Heart left ventricle (tissue), 16 donors: ENCODE data around the gene ZNF277. TPM values are rescaled to one million over a fixed set of nuclear protein-coding genes. Genes with fewer than 3 reads are reported as not detected.

Experiments
- ATAC-seq, 4 donors: fragments of 200-7000 bp; cut with Tn5 transposase; one replicate each; pipeline ENCODE4 v1.9.1; 2020 to 2022; ENCODE audit warnings: moderate library complexity in 4 of 4, mild to moderate bottlenecking in 3 of 4, moderate number of reproducible peaks in 1 of 4
- DNase-seq, 5 donors: peaks; one replicate each; pipeline ENCODE4 v3.0.0-alpha.2; 2020
- H3K27ac ChIP-seq, 12 donors: fragments of 200-600 bp; sonication (generic) in 4 of 12; one replicate each; pipeline versions ENCODE4 v1.5.0 to v1.8.0; 2016 to 2022; ENCODE audit warnings: mild to moderate bottlenecking in 2 of 12
- H3K27me3 ChIP-seq, 9 donors: fragments of 200-600 bp; sonication (generic) in 2 of 9; one replicate each; pipeline versions ENCODE4 v1.5.1 to v1.8.0; 2016 to 2022; ENCODE audit warnings: mild to moderate bottlenecking in 3 of 9
- H3K36me3 ChIP-seq, 9 donors: fragments of 200-600 bp; sonication (generic) in 2 of 9; one replicate each; pipeline versions ENCODE4 v1.5.0 to v1.8.0; 2018 to 2022; ENCODE audit warnings: mild to moderate bottlenecking in 2 of 9
- H3K4me1 ChIP-seq, 12 donors: fragments of 200-600 bp; sonication (generic) in 4 of 12; one replicate each; pipeline versions ENCODE4 v1.5.0 to v1.8.0; 2016 to 2022; ENCODE audit warnings: mild to moderate bottlenecking in 3 of 12
- H3K4me3 ChIP-seq, 12 donors: fragments of 200-600 bp; sonication (generic) in 4 of 12; one replicate each; pipeline versions ENCODE4 v1.5.0 to v1.8.0; 2017 to 2022; ENCODE audit warnings: mild to moderate bottlenecking in 9 of 12, moderate library complexity in 4 of 12
- H3K9me3 ChIP-seq, 12 donors: fragments of 200-600 bp; sonication (generic) in 4 of 12; one replicate each; pipeline versions ENCODE4 v1.5.0 to v1.8.0; 2016 to 2022; ENCODE audit warnings: mild to moderate bottlenecking in 1 of 12
- CTCF ChIP-seq, 12 donors: fragments of 200-600 bp; sonication (generic) in 4 of 12; IDR thresholded peaks; one replicate each; pipeline versions ENCODE4 v1.5.0 to v1.8.0; 2018 to 2022; ENCODE audit warnings: antibody characterized with exemption in 12 of 12, mild to moderate bottlenecking in 5 of 12
- POLR2A ChIP-seq, 2 donors: fragments of 450-650 bp; IDR thresholded peaks; one replicate each; pipeline ENCODE4 v1.6.1; 2017; ENCODE audit warnings: antibody characterized with exemption in 2 of 2, mild to moderate bottlenecking in 2 of 2, moderate library complexity in 2 of 2
- whole genome bisulfite sequencing, 4 donors: extraction: QIAGEN DNeasy Blood & Tissue Kit in 2 of 4; methylation state at CpG; one replicate each; pipeline versions ENCODE4 v1.1.5 to v1.1.7; 2013 to 2018; 5-methylcytosine and 5-hydroxymethylcytosine counted together
- intact Hi-C, 10 donors: fragments of 100-400 bp; cut with DNase I; formaldehyde crosslinking; loops; one replicate each; pipeline versions ENCODE4 v1.11.1 to v1.14.2; 2022
- polyA plus RNA-seq, 2 donors: library from polyadenylated mRNA; stranded (reverse); fragments of 200-250 nt; gene quantifications; one replicate each; pipeline ENCODE4 v1.2.3, GENCODE V29; 2013
- total RNA-seq, 9 donors: library from RNA; depleted of rRNA in 2 of 9; stranded (reverse); fragments of >200 nt in 2 of 9; fragmentation: NEBNext Ultra II Directional in 3 of 9; extraction: Animal tissue kit (Norgen Biotek cat#: 25700) in 3 of 9; gene quantifications; one replicate each; pipeline versions ENCODE4 v1.1.0 to v1.2.4, GENCODE V29; 2016 to 2023
- donor health status: ischemic (EF 13 %, LVEDD 7.1; RV severe dilation, severe dysfunction).
- donor health status: healthy with polysubstance abuse.
- donor health status: DM: no; HTN: yes; CAD: no.
- donor health status: DM: no; HTN: no; CAD: no.
- donor health status: ischemic (EF 25% LVEDD 6.9; RV normal size, moderate dysfunction).
- donor health status: ischemic (EF 25% LVEDD 5.7; RV mildly dilated, moderate dysfunction).
- donor health status: healthy.
- donor health status: DM: yes; HTN: yes; CAD: no.
- donor health status: ischemic (EF 35%, LVEDD 5.7; RV mildly dilated, moderate dysfunction).
- donor health status: nonischemic (EF 11% LVEDD 7.7; RV severe dilation, severe dysfunction).
- donor health status: DM: yes; HTN: yes; CAD: no.
- donor health status: PGD.
- donor health status: ischemic (EF 29% LVEDD 5.4; RV normal size, mild dysfunction).
- donor health status: nonischemic (EF 23%, LVEDD 6.1; RV moderate dilation, normal function).

ZNF277 gene
- total and polyA plus RNA-seq, 11 donors, result 10.3 to 26.5 (median 14.0) TPM

GRCh38 chr7:112286250-112287086 lies 80.0 kb downstream of the ZNF277 start:
- Histone ChIP-seq H3K27ac (no peak overlapping the region), H3K4me1 (peaks cover 0 to 9% (median 0%) of the 10 kb centered on the region in 12 donors), H3K4me3 (no peak overlapping the region), H3K36me3 (peaks cover 0 to 32% (median 6%) of the 10 kb centered on the region in 9 donors), H3K9me3 (no peaks in the 10 kb centered on the region), H3K27me3 (no peaks in the 10 kb centered on the region)
- ATAC-seq (no peak), DNase-seq (no peak)
- no peak for TF ChIP-seq CTCF (IDR thresholded peaks at IDR 0.05)
- no peak for TF ChIP-seq POLR2A (IDR thresholded peaks at IDR 0.05)
- intact Hi-C loops, result no loop called here
- 62 to 70% (median 63%) methylated on average over 5 of the region's 5 CpGs for WGBS, 4 donors

GRCh38 chr7:112288301-112288700 lies 81.8 kb downstream of the ZNF277 start:
- H3K4me3 ChIP-seq, result no peak overlapping the region
- no peak overlapping the region for H3K27ac ChIP-seq
- no peaks in the 10 kb centered on the region for H3K27me3 ChIP-seq
- 96 to 99% (median 98%) methylated on average over 3 of the region's 3 CpGs for WGBS, 4 donors
- H3K9me3 ChIP-seq, result no peaks in the 10 kb centered on the region
- DNase-seq (no peak), ATAC-seq (no peak)
- peaks cover 0 to 9% (median 0%) of the 10 kb centered on the region in 12 donors for H3K4me1 ChIP-seq
- peaks cover 0 to 32% (median 6%) of the 10 kb centered on the region in 9 donors for H3K36me3 ChIP-seq
- TF ChIP-seq POLR2A (IDR thresholded peaks at IDR 0.05), result no peak
- TF ChIP-seq CTCF (IDR thresholded peaks at IDR 0.05), result no peak
- intact Hi-C loops, result no loop called here

GRCh38 chr7:112290065-112290464 lies 83.6 kb downstream of the ZNF277 start:
- no peak overlapping the region for H3K4me3 ChIP-seq
- TF ChIP-seq POLR2A (IDR thresholded peaks at IDR 0.05) (no peak), CTCF (IDR thresholded peaks at IDR 0.05) (no peak)
- H3K27ac ChIP-seq, result no peak overlapping the region
- intact Hi-C loops, result no loop called here
- no peaks in the 10 kb centered on the region for H3K27me3 ChIP-seq
- H3K9me3 ChIP-seq, result no peaks in the 10 kb centered on the region
- peaks cover 0 to 9% (median 0%) of the 10 kb centered on the region in 12 donors for H3K4me1 ChIP-seq
- DNase-seq, result no peak
- peaks cover 0 to 32% (median 6%) of the 10 kb centered on the region in 9 donors for H3K36me3 ChIP-seq
- 94 to 96% (median 95%) methylated on average over 5 of the region's 5 CpGs for WGBS, 4 donors
- no peak for ATAC-seq

- intact Hi-C loops, result no loop called here
- H3K36me3 ChIP-seq, result peaks cover 0 to 28% (median 6%) of the 10 kb centered on the region in 9 donors
- H3K27ac ChIP-seq, result no peak overlapping the region
- TF ChIP-seq POLR2A (IDR thresholded peaks at IDR 0.05) (no peak), CTCF (IDR thresholded peaks at IDR 0.05) (no peak)
- no peaks in the 10 kb centered on the region for H3K27me3 ChIP-seq
- no peaks in the 10 kb centered on the region for H3K4me1 ChIP-seq
- 82 to 95% (median 94%) methylated on average over 1 of the region's 1 CpG for WGBS, 4 donors
- DNase-seq, result no peak
- ATAC-seq, result no peak
- no peak overlapping the region for H3K4me3 ChIP-seq
- H3K9me3 ChIP-seq, result no peaks in the 10 kb centered on the region
These were observed 85.7 kb downstream of the ZNF277 start for GRCh38 chr7:112292162-112292561.
